ENCODE results near the gene STAT6.

Gene STAT6, protein sequence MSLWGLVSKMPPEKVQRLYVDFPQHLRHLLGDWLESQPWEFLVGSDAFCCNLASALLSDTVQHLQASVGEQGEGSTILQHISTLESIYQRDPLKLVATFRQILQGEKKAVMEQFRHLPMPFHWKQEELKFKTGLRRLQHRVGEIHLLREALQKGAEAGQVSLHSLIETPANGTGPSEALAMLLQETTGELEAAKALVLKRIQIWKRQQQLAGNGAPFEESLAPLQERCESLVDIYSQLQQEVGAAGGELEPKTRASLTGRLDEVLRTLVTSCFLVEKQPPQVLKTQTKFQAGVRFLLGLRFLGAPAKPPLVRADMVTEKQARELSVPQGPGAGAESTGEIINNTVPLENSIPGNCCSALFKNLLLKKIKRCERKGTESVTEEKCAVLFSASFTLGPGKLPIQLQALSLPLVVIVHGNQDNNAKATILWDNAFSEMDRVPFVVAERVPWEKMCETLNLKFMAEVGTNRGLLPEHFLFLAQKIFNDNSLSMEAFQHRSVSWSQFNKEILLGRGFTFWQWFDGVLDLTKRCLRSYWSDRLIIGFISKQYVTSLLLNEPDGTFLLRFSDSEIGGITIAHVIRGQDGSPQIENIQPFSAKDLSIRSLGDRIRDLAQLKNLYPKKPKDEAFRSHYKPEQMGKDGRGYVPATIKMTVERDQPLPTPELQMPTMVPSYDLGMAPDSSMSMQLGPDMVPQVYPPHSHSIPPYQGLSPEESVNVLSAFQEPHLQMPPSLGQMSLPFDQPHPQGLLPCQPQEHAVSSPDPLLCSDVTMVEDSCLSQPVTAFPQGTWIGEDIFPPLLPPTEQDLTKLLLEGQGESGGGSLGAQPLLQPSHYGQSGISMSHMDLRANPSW

DNA sequence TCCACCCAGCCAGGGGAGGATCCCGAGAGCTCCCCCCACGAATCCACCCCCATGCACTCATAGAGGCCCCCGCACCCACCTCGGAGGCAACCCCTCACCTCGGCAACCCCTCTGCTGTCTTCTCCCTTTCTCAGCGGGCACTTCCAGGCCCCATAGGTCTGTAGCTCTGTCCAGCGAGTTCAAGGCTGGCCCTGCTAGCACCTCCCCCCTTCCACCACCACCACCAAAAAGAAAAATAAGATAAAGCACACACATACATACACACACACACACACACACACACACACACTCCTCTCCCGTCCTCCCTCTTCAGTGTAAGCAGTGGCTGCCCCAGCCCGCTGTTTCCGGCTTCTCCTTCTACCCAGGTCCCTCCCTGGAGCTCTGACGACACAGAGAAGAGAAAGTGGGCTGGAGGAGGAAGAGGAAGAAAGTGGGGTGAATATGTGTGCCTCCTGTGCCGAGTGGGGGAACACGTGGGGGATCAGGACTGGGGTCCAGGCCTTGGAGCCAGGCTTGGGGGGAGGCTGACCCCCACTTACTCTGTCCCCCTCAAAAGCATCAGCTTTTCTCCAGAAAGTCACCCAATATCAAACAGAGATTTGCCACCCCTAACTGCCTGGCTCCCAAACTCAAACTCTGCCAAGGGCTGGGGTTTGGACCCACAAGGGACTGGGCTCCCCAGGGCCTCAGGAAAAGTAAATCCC lies at the start of gene STAT6:
Gene STAT6 (minus strand): TSS at position 332 of the 704 bp plus-strand sequence. CDS start 3,084 bp downstream, outside the sequence.
- in situ Hi-C loops (cut with HindIII; ENCODE audit: low sequenced_read_pairs) = no loop called here

DNA sequence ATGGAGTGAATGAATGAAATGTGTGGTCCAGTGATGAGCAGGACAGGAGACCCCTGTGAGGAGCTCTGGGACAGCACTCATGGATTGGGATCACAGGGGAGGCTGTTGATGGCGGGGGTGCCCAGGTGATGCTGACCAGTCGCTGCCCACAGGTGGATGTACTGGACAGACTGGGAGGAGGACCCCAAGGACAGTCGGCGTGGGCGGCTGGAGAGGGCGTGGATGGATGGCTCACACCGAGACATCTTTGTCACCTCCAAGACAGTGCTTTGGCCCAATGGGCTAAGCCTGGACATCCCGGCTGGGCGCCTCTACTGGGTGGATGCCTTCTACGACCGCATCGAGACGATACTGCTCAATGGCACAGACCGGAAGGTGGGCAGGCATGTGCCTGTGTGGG lies 49.6 kb upstream of the STAT6 start:
- in situ Hi-C loops (cut with HindIII; ENCODE audit: low sequenced_read_pairs) = no loop called here

DNA sequence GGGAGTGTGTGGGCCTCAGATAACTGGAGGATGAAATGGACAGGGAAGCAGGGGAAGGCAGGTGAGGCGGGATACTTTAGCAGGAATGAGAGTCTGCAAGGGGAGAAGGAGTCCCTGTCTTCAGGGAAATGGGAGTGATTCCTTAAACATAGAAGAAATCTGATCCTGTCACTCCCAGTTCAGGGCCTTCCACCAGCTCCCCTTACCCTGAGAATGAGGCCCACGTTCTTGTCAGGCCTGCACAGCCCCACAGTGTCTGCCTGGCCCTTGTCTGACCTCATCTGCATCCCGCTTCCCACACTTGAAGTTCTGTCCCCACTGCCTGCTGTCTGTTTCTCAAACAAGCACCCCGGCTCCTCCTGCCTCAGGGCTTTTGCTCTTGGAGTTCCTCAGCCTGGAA lies 48.9 kb upstream of the STAT6 start:
- in situ Hi-C loops (cut with HindIII; ENCODE audit: low sequenced_read_pairs) = no loop called here

DNA sequence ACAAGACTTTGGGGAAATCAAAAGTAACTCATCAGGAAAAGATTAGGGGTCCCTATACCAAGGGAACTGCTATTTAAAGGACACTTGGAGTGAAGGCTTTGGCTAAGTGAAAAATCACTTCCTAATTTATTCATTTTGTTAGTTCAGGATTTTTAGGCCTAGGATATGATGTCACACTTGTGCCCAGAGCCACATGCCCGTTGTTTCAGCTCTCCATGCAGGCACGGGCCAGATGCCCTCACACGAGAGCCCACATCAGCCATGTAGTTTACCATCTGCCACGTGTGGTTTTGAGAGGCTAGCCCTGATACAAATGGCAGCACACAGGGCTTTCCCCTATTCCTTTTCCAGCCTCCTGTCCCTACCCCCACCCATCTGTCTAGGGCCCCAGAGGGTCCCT lies 48.1 kb upstream of the STAT6 start:
- in situ Hi-C loops (cut with HindIII; ENCODE audit: low sequenced_read_pairs) = no loop called here

GRCh38 chr12:57158665-57159064 lies 47.5 kb upstream of the STAT6 start:
- in situ Hi-C loops (cut with HindIII; ENCODE audit: low sequenced_read_pairs) = no loop called here

DNA sequence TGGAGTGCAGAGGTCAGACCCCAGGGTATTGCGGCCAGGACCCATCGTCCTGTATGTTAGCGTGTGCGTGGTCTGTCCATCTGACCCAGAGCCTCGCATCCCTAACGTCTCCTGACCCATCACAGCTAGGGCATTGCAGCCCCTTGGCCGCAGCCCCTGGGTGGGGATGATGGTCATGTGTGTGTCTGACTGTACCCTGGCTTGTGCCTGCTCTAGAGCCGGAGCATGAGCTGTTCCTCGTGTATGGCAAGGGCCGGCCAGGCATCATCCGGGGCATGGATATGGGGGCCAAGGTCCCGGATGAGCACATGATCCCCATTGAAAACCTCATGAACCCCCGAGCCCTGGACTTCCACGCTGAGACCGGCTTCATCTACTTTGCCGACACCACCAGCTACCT lies 47.0 kb upstream of the STAT6 start:
- in situ Hi-C loops (cut with HindIII; ENCODE audit: low sequenced_read_pairs) = no loop called here

- in situ Hi-C loops (cut with HindIII; ENCODE audit: low sequenced_read_pairs) = no loop called here
These were observed 46.5 kb upstream of the STAT6 start for GRCh38 chr12:57157588-57158173.

DNA sequence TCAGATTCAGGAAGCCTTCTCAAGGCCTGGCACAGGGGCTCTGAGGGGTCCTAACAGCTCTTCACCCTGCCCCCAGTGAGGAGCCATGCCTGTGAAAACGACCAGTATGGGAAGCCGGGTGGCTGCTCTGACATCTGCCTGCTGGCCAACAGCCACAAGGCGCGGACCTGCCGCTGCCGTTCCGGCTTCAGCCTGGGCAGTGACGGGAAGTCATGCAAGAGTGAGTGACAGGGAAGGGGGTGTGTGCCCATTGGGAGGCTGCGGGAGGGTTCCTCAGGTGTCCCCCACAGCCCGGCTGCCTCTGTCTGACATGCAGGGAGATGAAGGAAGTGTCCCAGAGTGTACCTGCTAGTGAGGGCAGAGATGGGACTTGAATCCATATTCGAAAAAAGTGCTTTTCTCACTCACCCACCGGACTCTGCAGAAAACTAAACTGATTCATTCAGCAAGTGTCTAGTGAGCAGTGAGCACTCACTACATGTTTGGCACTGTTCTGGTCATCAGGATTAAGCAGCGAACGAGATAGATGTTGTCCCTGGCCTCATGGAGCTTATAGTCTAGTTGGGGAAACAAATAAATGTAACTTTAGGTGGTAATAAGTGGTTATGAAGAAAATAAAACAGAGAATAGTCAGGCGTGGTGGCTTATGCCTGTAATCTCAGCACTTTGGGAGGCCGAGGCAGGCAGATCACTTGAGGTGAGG lies 45.7 kb upstream of the STAT6 start:
- in situ Hi-C loops (cut with HindIII; ENCODE audit: low sequenced_read_pairs) = no loop called here

DNA sequence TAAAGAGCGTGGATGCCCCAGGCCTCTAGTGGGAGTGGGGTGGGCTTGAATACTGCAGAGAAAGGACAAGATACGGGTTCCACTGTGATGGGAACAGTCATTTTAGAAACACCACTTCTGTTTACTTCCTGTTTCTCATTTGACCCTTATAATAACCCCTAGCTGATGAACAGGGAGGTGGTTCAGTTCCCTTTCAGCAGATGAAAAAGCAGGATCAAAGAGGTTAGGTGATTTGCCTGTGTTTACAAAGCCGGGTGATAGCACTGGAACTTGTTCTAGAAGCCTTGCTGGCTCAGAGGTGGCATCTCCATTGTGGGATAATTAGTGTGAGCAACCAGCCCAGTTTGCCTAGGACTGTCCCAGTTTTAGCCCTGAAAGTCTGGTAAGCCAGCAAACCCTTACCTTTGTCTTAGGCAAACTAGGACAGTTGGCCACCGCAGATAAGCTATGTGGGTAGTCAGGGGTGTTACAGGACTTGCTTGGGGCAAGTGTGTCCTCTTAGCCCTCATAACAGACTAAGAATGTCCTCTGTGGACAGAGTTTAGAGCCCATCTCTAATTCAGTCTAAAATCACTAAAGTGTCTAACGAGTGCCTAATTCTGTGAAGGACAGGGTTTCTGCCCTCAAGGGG lies 43.8 kb upstream of the STAT6 start:
- in situ Hi-C loops (cut with HindIII; ENCODE audit: low sequenced_read_pairs) = no loop called here

- in situ Hi-C loops (cut with HindIII; ENCODE audit: low sequenced_read_pairs) = no loop called here
These were observed 42.9 kb upstream of the STAT6 start for GRCh38 chr12:57154076-57154475.

GRCh38 chr12:57153415-57153997 lies 42.3 kb upstream of the STAT6 start:
- in situ Hi-C loops (cut with HindIII; ENCODE audit: low sequenced_read_pairs) = no loop called here

- in situ Hi-C loops (cut with HindIII; ENCODE audit: low sequenced_read_pairs) = no loop called here
These were observed 41.5 kb upstream of the STAT6 start for GRCh38 chr12:57152639-57153038.

DNA sequence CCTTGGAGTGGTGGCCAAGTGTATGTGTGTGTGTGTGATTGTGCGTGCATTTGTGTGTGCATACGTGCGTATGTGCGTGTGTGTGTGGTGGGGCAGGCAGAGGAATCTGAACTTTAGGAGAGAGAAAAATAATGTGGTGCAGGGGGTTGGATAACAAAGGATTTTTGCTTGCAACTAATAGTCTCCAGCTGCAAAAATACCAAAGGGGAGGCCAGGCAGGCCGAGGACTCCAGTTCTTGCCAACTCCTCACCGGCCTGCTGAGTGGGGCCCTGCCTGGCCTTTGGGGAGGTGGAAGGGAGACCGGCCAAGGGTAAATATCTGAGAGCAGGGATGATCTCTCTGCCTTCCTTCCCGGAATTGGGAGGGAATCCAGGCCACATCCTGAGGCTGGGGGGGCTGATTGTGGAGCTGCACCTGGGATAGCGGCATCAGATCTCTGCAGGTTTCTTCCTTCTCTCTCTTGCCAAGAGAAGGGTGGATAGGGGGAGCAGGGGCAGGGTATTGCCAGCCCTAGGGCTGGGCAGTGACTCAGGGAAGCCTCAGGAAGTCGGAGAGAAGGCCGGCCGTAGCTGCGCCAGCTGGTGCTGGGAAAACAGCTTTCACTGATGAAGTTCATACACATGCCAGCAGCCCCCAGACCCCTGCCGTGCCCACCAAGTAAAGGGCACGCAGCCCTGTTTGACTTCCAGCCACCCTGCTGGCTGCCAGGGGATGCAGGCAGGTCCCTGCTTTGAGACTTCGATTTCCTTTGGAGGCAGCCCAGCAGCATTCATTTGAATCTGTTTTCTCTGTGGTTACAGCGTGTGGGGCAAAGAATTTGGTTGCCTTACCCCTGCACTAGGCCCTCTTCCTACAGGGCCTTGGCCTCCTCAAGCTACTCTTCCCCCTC lies 40.8 kb upstream of the STAT6 start:
- in situ Hi-C loops (cut with HindIII; ENCODE audit: low sequenced_read_pairs) = no loop called here

DNA sequence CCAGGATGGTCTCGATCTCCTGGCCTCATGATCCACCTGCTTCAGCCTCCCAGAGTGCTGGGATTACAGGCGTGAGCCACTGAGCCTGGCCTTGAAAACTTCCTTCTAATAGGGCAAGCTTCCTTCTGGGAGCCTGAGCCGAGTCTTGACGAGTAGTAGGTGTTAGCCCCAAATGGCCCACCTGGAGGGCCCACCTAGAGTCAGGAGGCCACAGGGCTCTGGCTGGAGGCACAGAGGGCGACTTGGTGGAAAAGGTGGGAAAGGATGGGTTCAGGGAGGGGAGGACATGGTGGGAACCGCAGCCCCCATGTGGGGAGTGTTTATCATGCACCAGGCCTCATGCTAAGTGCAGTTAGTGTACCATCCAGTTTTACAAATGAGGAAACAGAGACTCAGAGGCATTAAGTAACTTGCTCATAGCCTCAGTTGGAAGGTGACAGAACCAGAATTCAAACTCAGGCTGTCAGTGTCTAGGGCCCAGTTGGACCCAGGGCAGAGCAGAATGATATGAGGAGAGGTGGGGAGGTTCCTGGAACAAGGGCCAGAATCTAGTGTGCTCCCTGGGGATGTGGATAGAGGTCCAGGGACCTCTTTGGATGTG lies 39.3 kb upstream of the STAT6 start:
- in situ Hi-C loops (cut with HindIII; ENCODE audit: low sequenced_read_pairs) = no loop called here

DNA sequence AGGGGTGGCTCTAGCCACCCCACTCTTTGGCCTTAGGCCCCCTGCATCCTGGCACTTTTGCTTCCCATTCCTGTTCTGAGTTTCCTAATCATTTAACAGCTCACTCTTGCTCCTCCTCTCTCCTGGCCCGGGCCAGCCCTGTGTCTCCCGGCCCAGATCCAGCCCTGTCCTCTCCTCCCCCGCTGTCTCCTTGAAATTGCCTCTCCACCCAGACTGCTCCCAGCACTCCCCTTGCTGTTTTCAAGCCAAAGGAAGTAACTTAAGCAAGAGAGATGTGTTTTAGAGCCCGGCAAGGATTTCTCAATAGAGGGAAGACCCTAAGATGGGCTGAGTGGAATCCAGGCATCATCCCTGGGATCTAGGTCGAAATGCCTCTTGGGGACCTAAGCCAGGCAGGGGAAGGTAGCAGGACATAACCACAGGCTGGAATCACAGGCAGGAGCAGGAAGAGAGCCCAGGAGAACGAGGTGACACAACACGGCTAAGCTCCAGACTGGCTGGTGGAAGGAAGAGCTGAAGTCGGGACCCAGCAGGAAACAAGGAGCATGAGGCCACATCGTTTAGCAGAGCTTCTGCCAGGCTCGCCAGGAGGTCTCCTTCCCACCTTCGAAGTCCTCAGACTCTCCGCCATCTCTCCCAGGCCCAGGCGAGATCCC lies 38.2 kb upstream of the STAT6 start:
- in situ Hi-C loops (cut with HindIII; ENCODE audit: low sequenced_read_pairs) = no loop called here

- in situ Hi-C loops (cut with HindIII; ENCODE audit: low sequenced_read_pairs) = no loop called here
These were observed 37.5 kb upstream of the STAT6 start for GRCh38 chr12:57148469-57149244.

Measured in DLD1 (cell line).